WTC11 (cell line): ENCODE measurements around the gene ASCL2. TPM values are rescaled to one million over a fixed set of nuclear protein-coding genes. Genes with fewer than 3 reads are reported as not detected.

Experiments
- ATAC-seq: fragments of 200-7000 bp; cut with Tn5 transposase; 2 replicates; pipeline ENCODE4 v1.10.0; 2021; ENCODE audit warnings: mild to moderate bottlenecking, moderate library complexity
- CTCF ChIA-PET: fragments of 300-600 bp; sonication (Branson Sonifier 250); formaldehyde crosslinking; loops from one replicate; lab custom pipeline; 2021; ENCODE audit warnings: antibody characterized with exemption; lab: Charles Lee
- POLR2A ChIA-PET: fragments of 350-600 bp; sonication (Branson Sonifier 250); formaldehyde crosslinking; loops from one replicate; lab custom pipeline; 2021; ENCODE audit warnings: antibody characterized with exemption; lab: Charles Lee
- DNase-seq: peaks from one replicate; pipeline ENCODE4 v3.0.0; 2021; ENCODE audit warnings: low spot score
- H3K27ac Mint-ChIP-seq: 2 replicates; pipeline ENCODE4 v1.8.0; 2021; ENCODE audit warnings: mixed read lengths
- H3K27me3 Mint-ChIP-seq: 2 replicates; pipeline ENCODE4 v1.8.0; 2021; ENCODE audit warnings: low read depth, mild to moderate bottlenecking, moderate library complexity, mixed read lengths
- H3K36me3 Mint-ChIP-seq: 2 replicates; pipeline ENCODE4 v1.8.0; 2021; ENCODE audit warnings: mixed read lengths
- H3K4me1 Mint-ChIP-seq: 2 replicates; pipeline ENCODE4 v1.8.0; 2022; ENCODE audit warnings: mixed read lengths
- H3K4me3 Mint-ChIP-seq: 2 replicates; pipeline ENCODE4 v1.8.0; 2021; ENCODE audit warnings: mild to moderate bottlenecking, moderate library complexity, mixed read lengths
- H3K9me3 Mint-ChIP-seq: 2 replicates; pipeline ENCODE4 v1.8.0; 2021; ENCODE audit warnings: mixed read lengths
- AR ChIP-seq: fragments of 250-450 bp; sonication (Bioruptor Pico); IDR thresholded peaks from 2 replicates; pipeline ENCODE4 v1.9.0; 2021; ENCODE audit warnings: mild to moderate bottlenecking
- ATF1 ChIP-seq: sonication (generic); formaldehyde crosslinking; IDR thresholded peaks from 2 replicates; pipeline ENCODE4 v1.8.1; 2023; ENCODE audit warnings: mild to moderate bottlenecking, moderate library complexity, missing genetic modification reagents
- E2F1 ChIP-seq: sonication (generic); formaldehyde crosslinking; IDR thresholded peaks from 2 replicates; pipeline ENCODE4 v1.8.0; 2022; ENCODE audit warnings: mild to moderate bottlenecking, missing genetic modification reagents
- ELF4 ChIP-seq: sonication (generic); formaldehyde crosslinking; IDR thresholded peaks from 2 replicates; pipeline ENCODE4 v1.8.1; 2022; ENCODE audit warnings: low read depth, mild to moderate bottlenecking, moderate library complexity, missing genetic modification reagents
- EMX1 ChIP-seq: fragments of 250-450 bp; sonication (Bioruptor Pico); IDR thresholded peaks from 2 replicates; pipeline ENCODE4 v1.8.0; 2021; ENCODE audit warnings: mild to moderate bottlenecking
- ESRRA ChIP-seq: sonication (generic); formaldehyde crosslinking; IDR thresholded peaks from 2 replicates; pipeline ENCODE4 v1.8.1; 2022; ENCODE audit warnings: mild to moderate bottlenecking, missing genetic modification reagents, borderline replicate concordance
- FOXP1 ChIP-seq: sonication (generic); formaldehyde crosslinking; IDR thresholded peaks from 2 replicates; pipeline ENCODE4 v1.8.0; 2022; ENCODE audit warnings: missing genetic modification reagents, mild to moderate bottlenecking, moderate library complexity, borderline replicate concordance
- OVOL2 ChIP-seq: fragments of 250-450 bp; sonication (Bioruptor Pico); IDR thresholded peaks from 2 replicates; pipeline ENCODE4 v1.9.0; 2021; ENCODE audit warnings: mild to moderate bottlenecking, borderline replicate concordance
- PRDM15 ChIP-seq: sonication (generic); formaldehyde crosslinking; IDR thresholded peaks from 2 replicates; pipeline ENCODE4 v1.8.0; 2022; ENCODE audit warnings: missing genetic modification reagents
- RELA ChIP-seq: sonication (generic); formaldehyde crosslinking; IDR thresholded peaks from 2 replicates; pipeline ENCODE4 v1.8.1; 2022; ENCODE audit warnings: missing genetic modification reagents, mild to moderate bottlenecking, borderline replicate concordance
- SMAD3 ChIP-seq: sonication (generic); formaldehyde crosslinking; IDR thresholded peaks from 2 replicates; pipeline ENCODE4 v1.8.0; 2022; ENCODE audit warnings: missing genetic modification reagents, mild to moderate bottlenecking, borderline replicate concordance
- SOX15 ChIP-seq: fragments of 250-450 bp; sonication (Bioruptor Pico); IDR thresholded peaks from 2 replicates; pipeline ENCODE4 v1.9.0; 2021; ENCODE audit warnings: mild to moderate bottlenecking
- SP1 ChIP-seq: sonication (generic); formaldehyde crosslinking; conservative IDR thresholded peaks from 2 replicates; pipeline ENCODE4 v1.8.1; 2022; ENCODE audit warnings: missing genetic modification reagents
- TCF7 ChIP-seq: sonication (generic); formaldehyde crosslinking; IDR thresholded peaks from 2 replicates; pipeline ENCODE4 v1.8.0; 2022; ENCODE audit warnings: mild to moderate bottlenecking, low read depth, missing genetic modification reagents, moderate library complexity
- TEAD1 ChIP-seq: sonication (generic); formaldehyde crosslinking; IDR thresholded peaks from 2 replicates; pipeline ENCODE4 v1.8.0; 2022; ENCODE audit warnings: mild to moderate bottlenecking, missing genetic modification reagents
- TP53 ChIP-seq: sonication (generic); formaldehyde crosslinking; IDR thresholded peaks from 2 replicates; pipeline ENCODE4 v1.8.1; 2023; ENCODE audit warnings: mild to moderate bottlenecking, missing genetic modification reagents
- ZNF121 ChIP-seq: sonication (generic); formaldehyde crosslinking; IDR thresholded peaks from 2 replicates; pipeline ENCODE4 v1.8.0; 2023; ENCODE audit warnings: missing genetic modification reagents
- ZNF219 ChIP-seq: sonication (generic); formaldehyde crosslinking; IDR thresholded peaks from 2 replicates; pipeline ENCODE4 v1.8.0; 2023; ENCODE audit warnings: missing genetic modification reagents, mild to moderate bottlenecking, borderline replicate concordance
- ZNF232 ChIP-seq: sonication (generic); formaldehyde crosslinking; IDR thresholded peaks from 2 replicates; pipeline ENCODE4 v1.8.0; 2022; ENCODE audit warnings: mild to moderate bottlenecking, missing genetic modification reagents
- ZNF512 ChIP-seq: sonication (generic); formaldehyde crosslinking; IDR thresholded peaks from 2 replicates; pipeline ENCODE4 v1.8.1; 2022; ENCODE audit warnings: missing genetic modification reagents, borderline replicate concordance
- total RNA-seq: library from RNA; stranded (reverse); gene quantifications from 3 replicates; pipeline ENCODE4 v1.2.3, GENCODE V29; 2021

The ASCL2 gene
- total RNA-seq, 1 experiment from 2014 or later = 0.24 TPM

GRCh38 chr11:2220173-2220771, 50.1 kb downstream of the ASCL2 start:
- Mint-ChIP-seq H3K27me3 (peaks cover 49% of the 10 kb centered on the region), H3K27ac (no peak overlapping the region), H3K36me3 (peaks cover 7% of the 10 kb centered on the region; the same call in 1 of the 2 replicates), H3K4me3 (no peak overlapping the region), H3K4me1 (peaks cover 24% of the 10 kb centered on the region), H3K9me3 (peaks cover 23% of the 10 kb centered on the region)
- ATAC-seq (no peak), DNase-seq (no peak)
- TF ChIP-seq ZNF512 (no peak), TCF7 (no peak), SMAD3 (no peak), EMX1 (CRISPR knock-in tag) (no peak), SP1 (CRISPR knock-in tag) (no peak), AR (CRISPR knock-in tag) (no peak), FOXP1 (no peak)
- POLR2A ChIA-PET = no interaction called here
- CTCF ChIA-PET = no interaction called here

- POLR2A ChIA-PET = no interaction called here
- peaks cover 25% of the 10 kb centered on the region for H3K4me1 Mint-ChIP-seq
- ATAC-seq (no peak), DNase-seq (no peak)
- peaks cover 54% of the 10 kb centered on the region for H3K27me3 Mint-ChIP-seq
- CTCF ChIA-PET = interaction anchor here (1.0 to 2.3 kb wide), 2 partner anchors 86 to 202 kb away, joined by 3 to 8 read pairs; no protein-coding TSS in a partner anchor
- peaks cover 19% of the 10 kb centered on the region for H3K9me3 Mint-ChIP-seq
- H3K4me3 Mint-ChIP-seq = no peak overlapping the region
- peaks cover 7% of the 10 kb centered on the region; the same call in 1 of the 2 replicates for H3K36me3 Mint-ChIP-seq
- no peak overlapping the region for H3K27ac Mint-ChIP-seq
- TF ChIP-seq FOXP1 (no peak), OVOL2 (no peak), TEAD1 (CRISPR knock-in tag) (no peak), ESRRA (no peak), ZNF232 (CRISPR knock-in tag) (no peak), TP53 (no peak), SOX15 (no peak), ATF1 (CRISPR knock-in tag) (no peak), ZNF219 (CRISPR knock-in tag) (no peak), E2F1 (no peak), RELA (no peak), PRDM15 (no peak), ZNF121 (CRISPR knock-in tag) (no peak), AR (CRISPR knock-in tag) (no peak), SMAD3 (no peak), ELF4 (CRISPR knock-in tag) (no peak)
These were observed 50.9 kb downstream of the ASCL2 start for GRCh38 chr11:2219318-2220017.
